GM12878 (cell line): ENCODE measurements around the gene CHRDL1. TPM values are rescaled to one million over a fixed set of nuclear protein-coding genes. Genes with fewer than 3 reads are reported as not detected.

Experiments used
- ATAC-seq: fragments of 200-7000 bp; cut with Tn5 transposase; 3 replicates; pipeline ENCODE4 v1.9.1; 2020; ENCODE audit warnings: mild to moderate bottlenecking, moderate library complexity
- BruUV-seq: library from RNA; stranded (reverse); fragments of 400-500 nt; replicated peaks from 2 replicates; lab custom pipeline; 2021; lab: Mats Ljungman, UMichigan
- CTCF ChIA-PET: fragments of 300-600 bp; sonication (Branson Sonifier 250); formaldehyde crosslinking; extraction: SDS; loops from one replicate; lab custom pipeline; 2021; ENCODE audit warnings: inconsistent platforms; lab: Yijun Ruan, JAX
- POLR2A ChIA-PET: fragments of 350-600 bp; formaldehyde crosslinking; extraction: SDS; loops from one replicate; lab custom pipeline; 2021; ENCODE audit warnings: inconsistent platforms; lab: Charles Lee
- RAD21 ChIA-PET: fragments of 300-600 bp; sonication (Branson Sonifier 250); formaldehyde crosslinking; loops from one replicate; lab custom pipeline; 2023; ENCODE audit warnings: antibody characterized with exemption; ENCODE audit not compliant: unreplicated experiment; lab: Charles Lee
- SMC1A ChIA-PET: fragments of 300-600 bp; sonication (Branson Sonifier 250); formaldehyde crosslinking; loops from one replicate; lab custom pipeline; 2023; ENCODE audit not compliant: unreplicated experiment, uncharacterized antibody; lab: Charles Lee
- DNase-seq: peaks from one replicate; pipeline ENCODE4 v3.0.0-alpha.2; 2011; ENCODE audit warnings: low read depth, low spot score
- FAIRE-seq: peaks from 3 replicates; lab custom pipeline; 2011; peaks lifted over from hg19 to GRCh38; lab: Jason Lieb, UNC
- H2AFZ ChIP-seq: 2 replicates; pipeline ENCODE4 v1.6.0; 2011; ENCODE audit warnings: low read depth, low read length, control low read depth; ENCODE audit not compliant: control insufficient read depth
- H3K27ac ChIP-seq: 2 replicates; pipeline ENCODE4 v1.5.1; 2011; ENCODE audit warnings: control low read depth; ENCODE audit not compliant: control insufficient read depth, insufficient read depth
- H3K27me3 ChIP-seq, 2 experiments: replicated peaks in 1 of 2; 2 replicates each; pipeline versions ENCODE4 v1.6.0 to v1.6.1; 2011; ENCODE audit warnings: low read length in 1 of 2; ENCODE audit not compliant: control insufficient read depth in 2 of 2, insufficient read depth in 2 of 2
- H3K36me3 ChIP-seq, 2 experiments: 2 replicates each; pipeline ENCODE4 v1.5.1; 2011; ENCODE audit warnings: low read length in 1 of 2; ENCODE audit not compliant: control insufficient read depth in 2 of 2, insufficient read depth in 2 of 2
- H3K4me1 ChIP-seq: 2 replicates; pipeline ENCODE4 v1.6.1; 2011; ENCODE audit warnings: mild to moderate bottlenecking, low read length, moderate library complexity, mixed read lengths; ENCODE audit not compliant: control insufficient read depth, insufficient read depth
- H3K4me2 ChIP-seq: 2 replicates; pipeline ENCODE4 v1.6.0; 2011; ENCODE audit warnings: control low read depth; ENCODE audit not compliant: control insufficient read depth, insufficient read depth
- H3K4me3 ChIP-seq: fragments of 200-600 bp; sonication (generic); 2 replicates; pipeline ENCODE4 v1.5.1; 2016
- H3K79me2 ChIP-seq: 2 replicates; pipeline ENCODE4 v1.6.0; 2011; ENCODE audit warnings: low read length; ENCODE audit not compliant: control insufficient read depth, insufficient read depth
- H3K9ac ChIP-seq: 2 replicates; pipeline ENCODE4 v1.8.0; 2011; ENCODE audit warnings: low read length, control low read depth, mixed read lengths; ENCODE audit not compliant: control insufficient read depth, insufficient read depth
- H3K9me3 ChIP-seq: replicated peaks from 3 replicates; pipeline ENCODE4 v1.5.1; 2011; ENCODE audit warnings: mild to moderate bottlenecking, low read length; ENCODE audit not compliant: control insufficient read depth, insufficient read depth
- H4K20me1 ChIP-seq: 2 replicates; pipeline ENCODE4 v1.6.0; 2011; ENCODE audit not compliant: control insufficient read depth, insufficient read depth
- CTCF ChIP-seq, 3 experiments: IDR thresholded peaks in 2 of 3; conservative IDR thresholded peaks in 1 of 3; 2 replicates each; pipeline ENCODE4 v1.5.1; 2011; ENCODE audit warnings: low read depth in 3 of 3, low read length in 3 of 3, mild to moderate bottlenecking in 3 of 3, control low read depth in 2 of 3, moderate library complexity in 2 of 3, inconsistent platforms in 1 of 3, mixed read lengths in 1 of 3; ENCODE audit not compliant: control insufficient read depth in 2 of 3, insufficient read depth in 1 of 3; ENCODE audit errors: extremely low read depth in 1 of 3
- EGR1 ChIP-seq, 2 experiments: IDR thresholded peaks; 1 replicate in 1 of 2; 2 replicates in 1 of 2; pipeline ENCODE4 v1.6.1; 2011 to 2012; ENCODE audit warnings: low read depth in 2 of 2, low read length in 2 of 2, borderline replicate concordance in 1 of 2, mild to moderate bottlenecking in 1 of 2, moderate library complexity in 1 of 2
- POLR2AphosphoS2 ChIP-seq: IDR thresholded peaks from 2 replicates; pipeline ENCODE4 v1.6.1; 2011; ENCODE audit warnings: low read depth, mild to moderate bottlenecking, low read length, improper control_type of control experiment, moderate library complexity
- RAD21 ChIP-seq: IDR thresholded peaks from 2 replicates; pipeline ENCODE4 v1.6.1; 2011; ENCODE audit warnings: mild to moderate bottlenecking, low read depth, low read length, moderate library complexity; ENCODE audit not compliant: insufficient read depth
- SMC3 ChIP-seq: IDR thresholded peaks from 2 replicates; pipeline ENCODE4 v1.6.1; 2011; ENCODE audit warnings: low read length, improper control_type of control experiment, borderline replicate concordance
- USF1 ChIP-seq: IDR thresholded peaks from 2 replicates; pipeline ENCODE4 v1.6.1; 2011; ENCODE audit warnings: borderline replicate concordance, low read depth, mild to moderate bottlenecking, moderate library complexity, mixed read lengths, low read length; ENCODE audit not compliant: insufficient read depth; ENCODE audit errors: extremely low read length
- WRNIP1 ChIP-seq: IDR thresholded peaks from 2 replicates; pipeline ENCODE4 v1.6.1; 2011; ENCODE audit warnings: low read depth, low read length, improper control_type of control experiment, borderline replicate concordance
- WGBS: methylation state at CpG from one replicate; pipeline ENCODE4 v1.1.6; 2016; ENCODE audit warnings: low lambda C conversion rate; ENCODE audit not compliant: insufficient replicate concordance, insufficient coverage; ENCODE audit errors: missing lambda C conversion rate; 5-methylcytosine and 5-hydroxymethylcytosine counted together
- in situ Hi-C: fragments of 300-500 bp; cut with MboI; formaldehyde crosslinking; loops from 9 replicates; pipeline ENCODE4 v1.14.3; 2018; ENCODE audit warnings: mixed read lengths
- intact Hi-C: fragments of 100-400 bp; cut with micrococcal nuclease; formaldehyde crosslinking; loops from one replicate; pipeline ENCODE4 v1.14.2; 2022; ENCODE audit not compliant: unreplicated experiment
- polyA plus RNA-seq, 11 experiments: library from polyadenylated mRNA; depleted of rRNA in 4 of 11; unstranded in 6 of 11; stranded (reverse) in 5 of 11; fragments of >200 nt; fragmentation: Nextera tagmentation in 4 of 11; fragmentation: Illumina TruSeq in 1 of 11; extraction: Ambion mirVana in 4 of 11; extraction: Trizol in 1 of 11; gene quantifications; 1 replicate in 1 of 11; 2 replicates in 10 of 11; pipeline versions ENCODE4 v1.2.1 to v1.2.3, GENCODE V29; 2011 to 2016; ENCODE audit warnings: inconsistent platforms in 2 of 11, missing spikeins in 2 of 11, low read depth in 1 of 11
- total RNA-seq, 4 experiments: library from RNA; depleted of rRNA in 3 of 4; stranded (reverse); fragments of >200 nt in 3 of 4; fragmentation: Illumina TruSeq in 1 of 4; extraction: Trizol in 1 of 4; gene quantifications; 2 replicates each; pipeline versions ENCODE4 v1.2.1 to v1.2.3, GENCODE V29; 2013 to 2021

CHRDL1 gene
- total and polyA plus RNA-seq, 10 of the 15 experiments (the other 5 are each of a cell fraction or from before 2014, with no cell fraction given), result 0.05 to 0.47 (median 0.25) TPM

DNA sequence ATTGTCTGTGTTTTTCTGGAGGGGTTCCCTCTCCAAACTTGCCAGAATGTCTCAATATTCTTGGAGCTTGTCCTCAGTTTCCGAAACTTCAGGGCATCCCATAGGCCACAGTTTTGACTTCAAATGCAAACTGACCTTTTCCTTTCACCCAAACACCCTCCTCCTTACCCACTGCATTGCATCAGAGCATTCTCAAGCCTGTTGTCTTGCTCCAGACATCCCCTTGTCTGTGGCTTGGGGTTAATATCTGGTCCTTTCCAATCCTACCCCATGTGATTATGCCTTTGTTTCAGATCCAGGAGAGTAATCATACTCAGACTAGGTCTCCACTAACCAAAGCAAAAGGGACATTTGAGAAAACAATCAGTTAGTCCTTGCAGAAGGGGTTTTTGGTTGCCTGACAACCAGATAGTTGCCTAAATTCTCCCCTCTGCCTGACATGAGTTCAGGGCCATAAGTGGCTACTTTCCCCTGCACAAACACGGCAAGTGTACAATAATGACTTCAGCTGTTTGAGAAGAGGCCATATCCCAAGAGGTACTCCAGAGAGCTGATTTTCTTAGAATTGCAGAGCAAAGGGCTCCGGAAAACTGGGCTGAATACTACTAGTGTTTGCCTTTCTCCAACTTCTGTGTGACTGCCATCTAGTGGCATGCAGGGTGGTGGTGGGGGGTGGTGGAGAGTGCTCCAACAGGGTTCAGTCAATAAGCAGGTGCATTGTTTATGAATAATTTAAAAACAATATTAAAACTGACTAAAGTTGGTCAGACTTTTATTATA is 130.2 kb downstream of the CHRDL1 start:
- Histone ChIP-seq H2AFZ (no peak overlapping the region), H3K4me1 (no peaks in the 10 kb centered on the region), H3K27me3 (no peaks in the 10 kb centered on the region; a peak in 1 of 4 replicates), H3K4me2 (no peak overlapping the region), H3K36me3 (no peaks in the 10 kb centered on the region), H3K79me2 (no peaks in the 10 kb centered on the region), H3K27ac (no peak overlapping the region), H3K4me3 (no peak overlapping the region), H3K9ac (no peak overlapping the region), H3K9me3 (no peaks in the 10 kb centered on the region), H4K20me1 (no peaks in the 10 kb centered on the region)
- ChIA-PET POLR2A (no interaction called here), RAD21 (interaction anchor here (0.5 kb wide), 1 partner anchor 184 kb away, joined by 3 read pairs; no protein-coding TSS in a partner anchor), CTCF (interaction anchor here (0.6 to 1.1 kb wide), 2 partner anchors 189 to 1591 kb away, joined by 3 to 4 read pairs; no protein-coding TSS in a partner anchor), SMC1A (interaction anchor here (0.7 kb wide), 2 partner anchors 173 to 198 kb away, joined by 3 read pairs; no protein-coding TSS in a partner anchor)
- ATAC-seq (peak; percentile 97), DNase-seq (no peak), FAIRE-seq (peak; percentile 23)
- 0% methylated on average over 3 of the region's 3 CpGs for WGBS
- no TSS peak for BruUV-seq
- intact Hi-C loops (loop anchor here (1.0 kb wide), 1 partner anchor 215 kb away; no protein-coding TSS in a partner anchor), in situ Hi-C loops (no loop called here)
- TF ChIP-seq EGR1 (IDR thresholded peaks at IDR 0.05; ENCODE audit: borderline replicate concordance in 1 of 2, low read depth in 2 of 2, low read length in 2 of 2), result no peak
- TF ChIP-seq POLR2AphosphoS2, result no peak
- TF ChIP-seq SMC3, result peak; percentile 43
- no peak for TF ChIP-seq WRNIP1
- TF ChIP-seq RAD21, result peak; percentile 42
- no peak for TF ChIP-seq USF1
- peak; percentile 42 to 69 (median 68) for TF ChIP-seq CTCF (IDR thresholded peaks at IDR 0.05 in 2 of 3, conservative IDR thresholded peaks at IDR 0.05 in 1 of 3; ENCODE audit: control insufficient read depth in 2 of 3, extremely low read depth in 1 of 3, insufficient read depth in 1 of 3, low read depth in 3 of 3, low read length in 3 of 3)
